HG03457 (cell line): Measurements from ENCODE around the gene PHEX.

Experiments used
- ATAC-seq: cut with Tn5 transposase; IDR thresholded peaks from one replicate; pipeline ENCODE4 v1.9.1; 2021; ENCODE audit warnings: moderate number of reproducible peaks; ENCODE audit not compliant: unreplicated experiment

The PHEX gene

GRCh38 chrX:22032084-22032483 is at the start of gene PHEX:
TSS of gene PHEX (plus strand) at chrX:22032325. CDS start at chrX:22033006, 681 bp downstream.
- no peak for ATAC-seq

- ATAC-seq, result peak; percentile 80
Measured at GRCh38 chrX:21985332-21985777, 46.8 kb upstream of the PHEX start.

DNA sequence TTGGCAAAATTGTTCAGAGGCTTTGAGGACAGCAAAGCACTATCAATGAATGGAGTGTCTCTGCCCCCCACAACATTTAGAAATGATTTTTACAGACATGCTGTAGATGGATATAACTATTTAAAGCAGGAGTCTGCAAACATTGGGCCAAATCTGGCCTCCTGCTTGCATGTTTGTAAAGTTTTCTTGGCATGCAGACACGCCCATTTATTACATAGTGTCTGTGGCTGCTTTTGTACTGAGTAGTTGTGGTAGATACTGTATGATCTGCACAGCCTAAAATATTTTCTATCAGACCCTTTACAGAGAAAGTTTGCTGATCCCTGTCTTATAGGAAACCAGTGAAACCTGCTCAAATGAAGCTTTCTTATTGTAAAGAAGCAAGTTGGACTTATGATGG is 45.5 kb upstream of the PHEX start:
- no peak for ATAC-seq

DNA sequence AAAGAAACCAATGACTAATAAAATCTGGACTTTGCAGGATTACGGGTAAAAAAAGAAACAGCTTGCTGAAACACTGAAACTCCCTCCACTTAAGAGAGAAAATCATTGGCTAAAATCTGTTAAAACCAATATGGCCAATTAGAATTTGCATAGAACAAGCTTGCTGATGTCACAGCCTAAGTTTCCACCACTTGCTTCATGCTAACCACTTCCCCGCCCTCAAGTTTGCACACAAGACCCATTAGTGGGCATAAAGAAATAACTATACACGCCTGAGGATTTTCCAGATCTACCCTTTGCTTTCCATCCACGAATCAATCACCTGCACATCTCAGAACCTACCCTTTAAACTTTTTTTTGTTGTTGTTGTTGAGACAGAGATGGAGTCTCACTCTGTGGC is 42.7 kb upstream of the PHEX start:
- ATAC-seq, result no peak

DNA sequence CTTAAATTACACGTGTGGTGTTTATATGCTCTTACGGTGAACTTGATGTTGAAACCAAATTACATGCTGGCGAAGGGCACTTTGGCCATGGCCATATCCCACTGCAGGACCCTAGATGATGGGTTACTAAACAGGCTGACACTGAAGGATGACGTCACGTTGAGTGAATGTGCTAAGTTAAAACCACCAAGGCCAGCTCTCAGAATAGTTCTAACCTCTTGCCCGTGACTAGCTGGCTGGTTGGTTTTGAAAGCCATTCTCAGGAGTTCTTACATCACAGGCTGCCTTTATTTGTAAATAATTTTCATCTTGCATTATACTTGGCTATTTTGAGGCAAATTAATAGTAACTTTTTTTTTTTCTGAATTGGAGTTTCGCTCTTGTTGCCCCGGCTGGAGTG is 41.3 kb upstream of the PHEX start:
- ATAC-seq, result no peak

DNA sequence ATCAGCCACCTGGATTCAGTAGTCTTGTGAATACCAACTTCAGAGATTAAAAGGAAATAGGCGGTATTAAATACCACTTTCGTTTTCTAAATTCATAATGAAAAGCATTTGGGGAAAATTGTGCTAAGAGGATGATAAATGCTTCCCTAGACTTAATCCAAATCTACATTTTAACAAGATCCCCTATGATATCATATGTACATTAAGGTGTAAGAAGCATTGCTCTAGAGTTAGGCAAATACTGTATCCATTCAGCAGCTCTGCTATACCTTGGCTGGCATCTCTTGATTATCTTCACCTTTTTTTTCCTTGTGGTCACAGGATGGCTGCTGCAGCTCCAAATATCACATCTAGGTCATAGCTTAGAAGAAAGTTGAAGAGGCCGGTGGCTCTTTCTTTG is 40.6 kb upstream of the PHEX start:
- ATAC-seq, result no peak

DNA sequence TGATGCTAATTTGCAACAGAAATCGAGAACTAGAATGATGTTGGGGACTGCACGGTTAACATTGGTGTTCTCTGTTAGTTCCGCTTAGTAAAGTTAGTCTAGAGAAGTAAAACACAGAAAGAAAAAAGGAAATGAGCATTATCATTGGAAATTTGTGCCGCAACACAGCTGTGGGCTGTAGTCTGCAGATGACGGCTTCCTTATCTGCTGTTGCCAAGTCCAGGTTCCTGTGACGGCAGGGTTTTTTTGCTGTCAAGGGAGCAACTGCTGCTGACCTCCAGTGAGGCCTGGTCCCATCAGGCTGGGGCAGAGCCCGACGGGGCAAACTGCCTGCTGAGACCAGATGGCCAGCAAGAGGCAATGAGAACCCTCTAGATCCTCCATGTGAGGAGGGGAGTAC is 38.9 kb upstream of the PHEX start:
- ATAC-seq, result peak; percentile 76

DNA sequence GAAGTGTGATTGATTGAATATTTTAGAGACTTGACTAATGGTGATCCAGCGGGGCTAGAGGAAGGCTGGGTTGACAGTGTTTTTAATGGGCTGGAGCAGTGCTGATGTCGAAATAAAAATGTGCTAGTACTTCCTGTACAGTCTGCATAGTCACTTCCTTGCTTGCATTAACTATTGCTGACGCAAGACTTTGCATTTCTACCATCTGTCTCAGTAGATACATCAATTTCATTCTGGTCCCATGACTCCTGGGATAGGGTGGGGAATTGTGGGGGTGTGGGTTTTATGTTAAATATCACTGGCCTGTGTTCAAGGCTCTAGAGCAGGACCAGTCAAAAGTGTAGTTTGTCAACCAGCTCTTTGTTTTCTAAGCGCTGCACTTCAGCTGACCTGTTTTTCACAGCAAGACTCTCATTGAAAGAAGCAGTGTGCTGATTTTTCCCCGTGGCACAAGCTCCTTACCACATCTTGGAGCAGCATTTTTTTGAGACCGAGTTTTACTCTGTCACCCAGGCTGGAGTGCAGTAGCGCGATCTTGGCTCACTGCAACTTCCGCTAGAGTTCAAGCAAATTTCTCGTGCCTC is 35.2 kb upstream of the PHEX start:
- no peak for ATAC-seq

DNA sequence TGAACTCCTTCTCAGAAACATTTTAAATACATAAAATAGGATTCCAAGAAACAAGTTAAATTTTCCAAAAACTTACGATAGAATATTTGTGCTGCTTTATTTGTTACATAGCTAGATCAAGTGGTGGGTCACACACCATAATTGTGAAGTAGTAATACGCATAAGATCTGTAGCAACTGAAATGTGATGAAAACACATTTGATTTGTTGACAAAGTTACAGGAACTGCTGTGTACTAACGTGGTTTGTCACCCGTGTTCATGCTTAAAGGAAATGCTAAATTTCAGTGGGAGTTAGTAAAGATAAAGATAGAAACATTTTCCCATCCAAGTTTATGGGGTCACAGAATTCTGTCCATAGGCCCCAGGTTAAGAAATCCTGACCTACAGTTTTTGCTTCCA is 34.1 kb upstream of the PHEX start:
- no peak for ATAC-seq

DNA sequence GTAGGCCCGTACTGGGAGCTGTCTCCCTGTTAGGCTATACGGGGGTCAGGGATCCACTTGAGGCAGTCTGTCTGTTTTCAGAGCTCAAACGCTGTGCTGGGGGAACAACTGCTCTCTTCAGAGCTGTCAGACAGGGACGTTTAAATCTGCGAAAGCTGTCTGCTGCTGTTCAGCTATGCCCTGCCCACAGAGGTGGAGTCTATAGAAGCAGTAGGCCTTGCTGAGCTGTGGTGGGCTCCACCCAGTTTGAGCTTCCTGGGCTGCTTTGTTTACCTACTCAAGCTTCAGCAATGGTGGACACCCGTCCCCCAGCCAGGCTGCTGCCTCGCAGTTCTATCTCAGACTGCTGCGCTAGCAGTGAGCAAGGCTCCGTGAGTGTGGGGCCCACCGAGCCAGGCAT is 27.3 kb upstream of the PHEX start:
- no peak for ATAC-seq

GRCh38 chrX:22012051-22012450 is 20.1 kb upstream of the PHEX start:
- ATAC-seq, result no peak

- ATAC-seq, result no peak
Measured at GRCh38 chrX:22012931-22013330, 19.2 kb upstream of the PHEX start.

DNA sequence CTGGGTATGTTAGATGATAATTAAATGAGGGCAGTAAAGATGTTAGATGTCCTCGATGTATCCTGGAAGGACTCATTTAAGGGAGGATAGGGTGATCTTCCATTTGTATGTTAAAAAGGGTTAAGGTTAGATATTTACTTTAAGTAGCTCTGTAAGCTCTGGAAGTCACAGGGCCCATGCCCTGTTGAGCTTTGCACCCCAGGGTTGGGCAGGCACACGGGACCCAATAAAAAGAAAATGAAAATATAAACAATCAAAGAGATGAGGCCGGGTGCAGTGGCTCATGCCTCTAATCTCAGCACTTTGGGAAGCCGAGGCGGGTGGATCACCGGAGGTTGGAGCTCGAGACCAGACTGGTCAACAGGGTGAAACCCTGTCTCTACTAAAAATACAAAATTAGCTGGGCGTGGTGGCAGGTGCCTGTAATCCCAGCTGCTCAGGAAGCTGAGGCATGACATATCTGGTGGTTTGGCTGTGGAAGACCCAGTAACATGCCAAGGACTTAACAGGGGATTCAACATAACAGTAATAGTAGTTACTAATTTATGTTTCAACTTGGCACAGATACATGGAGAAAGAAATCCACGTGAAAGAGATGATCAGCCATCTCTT is 16.9 kb upstream of the PHEX start:
- ATAC-seq, result no peak

- no peak for ATAC-seq
Measured at GRCh38 chrX:22021751-22022324, 10.3 kb upstream of the PHEX start.

DNA sequence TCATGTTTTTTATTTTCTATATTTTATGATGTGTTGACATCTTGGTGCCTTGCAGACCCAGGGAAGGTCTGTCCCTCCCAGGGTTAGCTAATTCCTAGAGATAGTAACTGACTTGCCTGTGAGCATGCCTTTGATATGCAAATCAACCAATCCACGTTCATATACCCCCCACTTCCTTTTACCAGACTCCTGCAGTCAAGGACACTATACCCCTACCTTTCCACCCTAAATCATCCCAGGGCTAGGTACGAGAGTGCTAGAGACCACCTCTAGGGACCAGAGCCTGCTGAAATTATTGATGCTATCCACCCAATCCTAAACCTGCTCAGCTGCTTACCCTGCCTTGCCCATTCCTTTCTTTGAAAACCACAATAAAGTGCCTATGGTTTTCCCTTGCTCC is 7.5 kb upstream of the PHEX start:
- ATAC-seq, result no peak

GRCh38 chrX:22025751-22026150 is 6.4 kb upstream of the PHEX start:
- ATAC-seq, result no peak

- ATAC-seq, result no peak
Measured at GRCh38 chrX:22026731-22027130, 5.4 kb upstream of the PHEX start.

DNA sequence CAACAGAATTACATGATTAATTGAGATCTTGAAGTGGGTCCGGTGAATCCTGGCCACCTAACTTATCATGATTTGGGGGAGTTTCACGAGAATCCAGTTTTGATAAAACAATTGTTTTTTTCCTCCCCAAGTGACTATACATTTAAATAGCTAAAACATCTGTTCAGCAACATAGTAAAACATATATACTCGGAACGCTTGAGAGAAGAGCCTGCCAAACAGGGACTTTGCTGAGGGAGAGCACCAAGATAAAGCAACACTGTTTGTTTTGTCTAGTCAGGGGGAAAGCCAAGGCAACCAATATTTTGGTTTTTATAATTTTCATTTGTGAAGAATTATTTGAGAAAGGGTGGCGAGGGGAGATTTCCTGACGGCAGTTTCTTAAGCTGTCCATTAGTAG is 381 bp downstream of the PHEX start:
- no peak for ATAC-seq

DNA sequence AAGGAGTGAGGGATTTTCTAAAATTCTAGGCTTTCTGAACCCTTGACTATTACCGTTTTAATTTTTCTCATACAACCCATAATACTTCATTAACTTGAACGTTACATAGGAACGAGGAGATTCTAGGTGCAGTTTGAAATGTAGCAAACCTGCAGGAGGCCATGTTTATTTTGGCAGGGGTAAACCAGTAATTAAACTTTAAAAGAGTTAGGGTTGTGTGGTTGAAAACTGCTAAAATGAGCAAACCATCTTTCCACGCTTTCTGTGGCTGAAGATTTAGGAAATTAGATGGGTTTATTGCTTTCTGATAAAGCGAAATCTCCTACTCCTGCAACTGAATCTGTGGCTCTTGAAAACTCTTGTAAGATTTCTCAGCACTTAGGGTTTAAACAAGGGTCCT is 1.7 kb downstream of the PHEX start:
- ATAC-seq, result no peak

DNA sequence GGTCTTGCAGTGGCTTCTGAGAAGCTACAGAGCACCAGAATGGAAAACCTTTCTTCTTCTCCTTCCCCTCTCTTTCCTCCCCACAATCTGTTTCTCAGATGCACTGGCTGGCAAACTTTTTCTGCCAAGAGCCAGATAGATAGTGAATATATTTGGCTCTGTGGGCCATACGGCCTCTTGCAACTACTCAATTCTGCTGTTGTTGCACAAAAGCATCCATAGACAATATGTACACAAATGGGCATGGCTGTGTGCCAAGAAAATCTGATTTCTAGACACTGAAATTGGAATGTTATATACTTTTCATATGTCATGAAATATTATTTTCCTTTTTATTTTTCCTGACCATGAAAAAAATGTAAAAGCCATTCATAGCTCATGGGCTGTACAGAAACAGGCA is 3.1 kb downstream of the PHEX start:
- no peak for ATAC-seq

GRCh38 chrX:22037225-22037624 is 5.1 kb downstream of the PHEX start:
- no peak for ATAC-seq

GRCh38 chrX:22037911-22038537 is 5.9 kb downstream of the PHEX start:
- ATAC-seq, result no peak
